Measurements from ENCODE around the gene RANBP1.

DNA sequence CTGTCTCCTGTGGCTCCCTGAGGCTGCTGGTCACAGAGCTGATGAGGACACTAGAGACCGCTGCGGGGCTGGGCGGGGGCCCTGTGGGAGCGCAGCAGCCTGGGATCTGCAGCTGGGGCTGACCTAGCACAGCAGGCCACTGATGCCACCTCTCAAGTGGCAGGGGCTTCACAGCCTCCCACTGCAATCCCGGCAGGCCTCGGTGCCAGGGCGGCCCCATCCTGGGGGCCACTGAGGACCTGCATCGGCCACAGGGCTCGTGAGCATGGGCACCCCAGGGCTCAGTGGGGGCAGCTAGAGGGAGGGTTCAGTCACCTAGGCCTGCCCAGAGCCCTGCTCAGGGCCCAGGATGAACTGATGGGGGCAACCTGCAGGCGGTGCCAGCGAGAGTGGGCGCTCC, 49.5 kb downstream of the RANBP1 start:
- TF ChIP-seq CTCF (IDR thresholded peaks at IDR 0.05 in 4 of 5, conservative IDR thresholded peaks at IDR 0.05 in 1 of 5) (no peak), POLR2A (IDR thresholded peaks at IDR 0.05) (no peak)

Data from gastrocnemius medialis (tissue), 4 donors.